Glutamatergic neuron (in vitro differentiated cells): ENCODE measurements around the gene CDK14. TPM values are rescaled to one million over a fixed set of nuclear protein-coding genes. Genes with fewer than 3 reads are reported as not detected.

Experiments used
- DNase-seq: peaks from one replicate; pipeline ENCODE4 v3.0.0; 2022
- H3K27ac Mint-ChIP-seq: one replicate; pipeline ENCODE4 v1.8.0; 2020; ENCODE audit warnings: mild to moderate bottlenecking, mixed read lengths, inconsistent platforms; ENCODE audit not compliant: unreplicated experiment
- H3K27me3 Mint-ChIP-seq: one replicate; pipeline ENCODE4 v1.8.0; 2020; ENCODE audit warnings: mild to moderate bottlenecking, moderate library complexity, mixed read lengths, inconsistent platforms; ENCODE audit not compliant: unreplicated experiment
- H3K36me3 Mint-ChIP-seq: one replicate; pipeline ENCODE4 v1.8.0; 2020; ENCODE audit warnings: mild to moderate bottlenecking, mixed read lengths, inconsistent platforms; ENCODE audit not compliant: unreplicated experiment
- H3K4me1 Mint-ChIP-seq: one replicate; pipeline ENCODE4 v1.8.0; 2020; ENCODE audit warnings: mild to moderate bottlenecking, low read depth, mixed read lengths, inconsistent platforms; ENCODE audit not compliant: unreplicated experiment
- H3K4me3 Mint-ChIP-seq: one replicate; pipeline ENCODE4 v1.8.0; 2020; ENCODE audit warnings: mild to moderate bottlenecking, mixed read lengths, inconsistent platforms; ENCODE audit not compliant: unreplicated experiment
- H3K9me3 Mint-ChIP-seq: one replicate; pipeline ENCODE4 v1.8.0; 2020; ENCODE audit warnings: mild to moderate bottlenecking, moderate library complexity, mixed read lengths, inconsistent platforms; ENCODE audit not compliant: unreplicated experiment
- total RNA-seq: library from RNA; stranded (reverse); fragmentation: NEBNext Ultra II Directional; extraction: Animal tissue kit (Norgen Biotek cat#: 25700); gene quantifications from one replicate; pipeline ENCODE4 v1.2.1, GENCODE V29; 2021; ENCODE audit not compliant: unreplicated experiment
- TF ChIP-seq, protein P1 (sequence below): fragments of 200-600 bp; sonication (generic); IDR thresholded peaks from one replicate; pipeline ENCODE4 v1.5.0; 2021; ENCODE audit not compliant: partially characterized antibody, unreplicated experiment

Gene CDK14
- total RNA-seq, 1 donor from 2014 or later = 96.5 TPM

DNA sequence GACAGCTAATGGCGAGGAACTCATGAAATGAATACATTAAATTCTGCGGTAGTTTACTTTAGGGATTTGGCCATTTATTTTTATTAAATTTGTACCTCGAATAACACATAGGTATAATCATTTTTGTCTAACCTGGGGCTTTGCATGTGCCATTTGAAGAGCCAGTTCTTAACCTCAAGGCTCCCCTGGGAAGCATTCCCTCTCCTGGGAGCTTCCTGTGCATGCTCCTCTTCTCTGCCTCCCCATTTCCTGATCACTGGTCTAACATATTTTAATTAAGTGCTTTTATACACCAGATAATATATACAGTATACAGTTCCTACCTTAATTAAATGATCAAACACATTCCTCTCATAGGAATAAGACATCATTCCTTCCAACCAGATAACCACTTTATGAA lies 484.2 kb downstream of the CDK14 start:
- TF ChIP-seq, protein P1, sequence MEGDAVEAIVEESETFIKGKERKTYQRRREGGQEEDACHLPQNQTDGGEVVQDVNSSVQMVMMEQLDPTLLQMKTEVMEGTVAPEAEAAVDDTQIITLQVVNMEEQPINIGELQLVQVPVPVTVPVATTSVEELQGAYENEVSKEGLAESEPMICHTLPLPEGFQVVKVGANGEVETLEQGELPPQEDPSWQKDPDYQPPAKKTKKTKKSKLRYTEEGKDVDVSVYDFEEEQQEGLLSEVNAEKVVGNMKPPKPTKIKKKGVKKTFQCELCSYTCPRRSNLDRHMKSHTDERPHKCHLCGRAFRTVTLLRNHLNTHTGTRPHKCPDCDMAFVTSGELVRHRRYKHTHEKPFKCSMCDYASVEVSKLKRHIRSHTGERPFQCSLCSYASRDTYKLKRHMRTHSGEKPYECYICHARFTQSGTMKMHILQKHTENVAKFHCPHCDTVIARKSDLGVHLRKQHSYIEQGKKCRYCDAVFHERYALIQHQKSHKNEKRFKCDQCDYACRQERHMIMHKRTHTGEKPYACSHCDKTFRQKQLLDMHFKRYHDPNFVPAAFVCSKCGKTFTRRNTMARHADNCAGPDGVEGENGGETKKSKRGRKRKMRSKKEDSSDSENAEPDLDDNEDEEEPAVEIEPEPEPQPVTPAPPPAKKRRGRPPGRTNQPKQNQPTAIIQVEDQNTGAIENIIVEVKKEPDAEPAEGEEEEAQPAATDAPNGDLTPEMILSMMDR = no peak

DNA sequence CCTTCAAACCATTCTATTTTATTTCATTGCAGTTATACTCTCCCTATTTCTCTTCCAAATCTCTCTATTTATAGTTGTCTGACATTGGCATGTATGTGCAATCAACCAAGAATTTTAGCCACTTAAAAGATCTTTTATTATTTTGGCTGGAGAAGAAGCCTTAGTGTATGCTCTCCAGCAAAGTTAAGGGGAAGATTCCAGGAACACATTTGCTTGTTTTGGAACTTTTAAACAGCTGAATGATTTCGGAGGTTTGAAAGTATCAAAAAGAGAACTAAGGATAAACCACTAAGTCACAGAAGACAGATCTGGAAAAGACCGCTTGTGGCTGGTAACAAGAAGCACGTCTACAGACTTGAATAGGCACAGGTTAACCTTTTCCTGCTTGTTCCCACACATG lies 485.9 kb downstream of the CDK14 start:
- DNase-seq = no peak
- H3K9me3 Mint-ChIP-seq = no peaks in the 10 kb centered on the region
- peaks cover 10% of the 10 kb centered on the region for H3K4me1 Mint-ChIP-seq
- H3K36me3 Mint-ChIP-seq = no peaks in the 10 kb centered on the region
- H3K27ac Mint-ChIP-seq = no peak overlapping the region
- H3K27me3 Mint-ChIP-seq = peaks cover 3% of the 10 kb centered on the region
- TF ChIP-seq, protein P1 = no peak
- no peak overlapping the region for H3K4me3 Mint-ChIP-seq

More for the DNA sequence above, 484.2 kb downstream of the CDK14 start:
- DNase-seq = peak; percentile 59
- peaks cover 3% of the 10 kb centered on the region for H3K27me3 Mint-ChIP-seq
- peak overlapping the region; percentile 16 for H3K4me3 Mint-ChIP-seq
- peaks cover 10% of the 10 kb centered on the region for H3K4me1 Mint-ChIP-seq
- H3K9me3 Mint-ChIP-seq = peaks cover 2% of the 10 kb centered on the region
- H3K36me3 Mint-ChIP-seq = no peaks in the 10 kb centered on the region
- no peak overlapping the region for H3K27ac Mint-ChIP-seq

DNA sequence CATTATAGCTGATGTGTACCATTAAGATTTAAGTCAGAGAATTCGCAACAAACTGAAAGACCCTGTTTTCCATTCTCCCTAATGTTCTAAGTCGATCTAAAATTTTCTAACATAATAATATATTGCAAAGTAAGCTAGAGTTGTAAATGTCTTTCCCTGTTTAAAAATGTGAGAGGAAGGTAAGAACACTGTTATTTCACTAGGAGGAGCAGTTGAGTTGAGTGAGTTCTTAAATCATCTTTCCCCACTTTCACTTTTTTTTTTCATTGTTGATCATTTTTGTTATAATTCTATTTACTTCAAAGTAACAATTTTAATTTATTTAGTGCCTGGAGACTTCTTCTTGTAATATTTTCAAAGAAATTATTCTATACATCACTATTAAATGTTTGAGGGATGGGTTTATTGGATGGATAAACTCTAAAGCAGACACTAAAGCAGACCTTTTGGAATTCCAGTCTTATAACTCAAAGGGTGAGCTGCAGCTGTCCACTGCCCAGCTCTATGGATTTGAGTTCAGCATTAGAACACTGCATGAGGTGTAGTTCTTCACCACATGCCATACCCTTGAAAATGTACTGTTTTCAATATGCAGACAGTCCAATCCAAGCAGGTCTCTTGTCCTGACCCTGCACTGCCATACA lies 486.9 kb downstream of the CDK14 start:
- no peak overlapping the region for H3K4me3 Mint-ChIP-seq
- no peak for DNase-seq
- no peaks in the 10 kb centered on the region for H3K36me3 Mint-ChIP-seq
- peaks cover 10% of the 10 kb centered on the region for H3K4me1 Mint-ChIP-seq
- H3K27ac Mint-ChIP-seq = no peak overlapping the region
- no peaks in the 10 kb centered on the region for H3K9me3 Mint-ChIP-seq
- H3K27me3 Mint-ChIP-seq = peaks cover 3% of the 10 kb centered on the region
- TF ChIP-seq, protein P1 = peak; percentile 50

DNA sequence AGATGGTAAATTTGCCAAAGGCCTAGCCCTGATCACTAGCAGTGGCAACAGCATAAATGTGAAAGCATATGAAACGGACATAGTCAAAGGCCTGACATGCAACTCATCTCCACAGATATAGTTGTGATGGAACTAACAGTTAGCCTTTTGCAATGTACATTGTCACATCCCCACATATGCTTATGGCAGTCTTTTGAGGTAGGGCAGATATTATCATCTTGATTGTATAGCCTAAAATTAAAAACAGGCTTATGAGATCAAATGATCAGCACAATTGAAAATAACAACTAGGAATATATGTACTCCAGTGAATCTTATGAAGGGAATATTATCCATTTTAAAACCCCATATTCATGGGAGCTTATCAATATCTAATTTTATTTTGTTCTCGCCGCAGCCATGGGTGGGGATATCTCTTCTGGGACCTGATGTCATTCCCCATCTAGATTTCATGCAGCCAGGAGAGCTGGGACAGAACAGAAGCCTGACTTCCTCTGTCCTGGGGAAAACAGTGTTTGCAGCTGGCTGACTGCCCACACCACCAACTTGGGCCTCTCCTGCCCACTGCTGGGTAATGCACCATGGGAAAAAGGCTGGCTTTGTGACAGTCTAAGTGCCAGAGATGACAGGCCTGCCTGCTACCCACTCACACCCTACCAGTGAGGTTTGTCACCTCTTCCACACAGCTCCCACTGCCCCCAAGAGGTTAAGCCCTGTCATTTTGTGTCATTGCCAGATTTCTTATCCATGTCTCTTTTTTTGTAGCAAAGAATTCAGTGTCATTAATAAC lies 487.9 kb downstream of the CDK14 start:
- no peaks in the 10 kb centered on the region for H3K36me3 Mint-ChIP-seq
- TF ChIP-seq, protein P1 = no peak
- no peaks in the 10 kb centered on the region for H3K9me3 Mint-ChIP-seq
- no peak overlapping the region for H3K4me3 Mint-ChIP-seq
- H3K27me3 Mint-ChIP-seq = peaks cover 3% of the 10 kb centered on the region
- DNase-seq = no peak
- H3K4me1 Mint-ChIP-seq = peaks cover 10% of the 10 kb centered on the region
- no peak overlapping the region for H3K27ac Mint-ChIP-seq

DNA sequence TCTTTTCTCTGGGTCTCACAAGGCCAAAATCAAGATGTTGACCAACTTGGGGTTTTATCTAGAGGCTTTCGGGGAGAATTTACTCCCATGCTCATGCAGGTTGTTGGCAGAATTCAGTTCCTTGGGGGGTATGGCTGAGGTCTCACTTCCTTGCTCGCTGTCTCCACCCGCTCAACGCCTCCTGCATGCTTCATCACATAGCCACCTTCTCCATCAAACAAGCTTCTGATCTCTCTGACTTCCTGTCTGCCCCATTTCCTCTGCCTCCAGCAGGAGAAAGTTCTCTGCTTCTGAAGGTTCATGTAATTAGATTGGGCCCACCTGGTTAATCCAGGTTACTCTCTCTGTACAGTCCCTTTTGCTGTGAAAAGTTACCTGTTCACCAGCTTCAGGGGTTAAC lies 489.1 kb downstream of the CDK14 start:
- DNase-seq = no peak
- Mint-ChIP-seq H3K4me1 (peaks cover 8% of the 10 kb centered on the region), H3K27me3 (peaks cover 3% of the 10 kb centered on the region), H3K9me3 (no peaks in the 10 kb centered on the region), H3K4me3 (no peak overlapping the region), H3K36me3 (no peaks in the 10 kb centered on the region), H3K27ac (no peak overlapping the region)
- TF ChIP-seq, protein P1 = no peak
